Retinal pigment epithelial cell (primary cell): ENCODE results near the gene FUT4.

Experiments used
- DNase-seq: peaks from one replicate; pipeline ENCODE4 v3.0.0-alpha.2; 2010; ENCODE audit warnings: low read depth
- H3K4me3 ChIP-seq: 2 replicates; pipeline ENCODE4 v1.5.1; 2011; ENCODE audit warnings: mild to moderate bottlenecking, low read length, control low read depth, moderate library complexity
- CTCF ChIP-seq: conservative IDR thresholded peaks from 2 replicates; pipeline ENCODE4 v1.5.1; 2011; ENCODE audit warnings: low read depth, low read length, control low read depth, inconsistent platforms

FUT4 gene

GRCh38 chr11:94586978-94587377, 43.3 kb downstream of the FUT4 start:
- no peak for DNase-seq
- TF ChIP-seq CTCF, result no peak
- H3K4me3 ChIP-seq, result no peak overlapping the region

- H3K4me3 ChIP-seq, result no peak overlapping the region
- no peak for DNase-seq
- TF ChIP-seq CTCF, result no peak
Observed at GRCh38 chr11:94588366-94588942, 44.7 kb downstream of the FUT4 start.

DNA sequence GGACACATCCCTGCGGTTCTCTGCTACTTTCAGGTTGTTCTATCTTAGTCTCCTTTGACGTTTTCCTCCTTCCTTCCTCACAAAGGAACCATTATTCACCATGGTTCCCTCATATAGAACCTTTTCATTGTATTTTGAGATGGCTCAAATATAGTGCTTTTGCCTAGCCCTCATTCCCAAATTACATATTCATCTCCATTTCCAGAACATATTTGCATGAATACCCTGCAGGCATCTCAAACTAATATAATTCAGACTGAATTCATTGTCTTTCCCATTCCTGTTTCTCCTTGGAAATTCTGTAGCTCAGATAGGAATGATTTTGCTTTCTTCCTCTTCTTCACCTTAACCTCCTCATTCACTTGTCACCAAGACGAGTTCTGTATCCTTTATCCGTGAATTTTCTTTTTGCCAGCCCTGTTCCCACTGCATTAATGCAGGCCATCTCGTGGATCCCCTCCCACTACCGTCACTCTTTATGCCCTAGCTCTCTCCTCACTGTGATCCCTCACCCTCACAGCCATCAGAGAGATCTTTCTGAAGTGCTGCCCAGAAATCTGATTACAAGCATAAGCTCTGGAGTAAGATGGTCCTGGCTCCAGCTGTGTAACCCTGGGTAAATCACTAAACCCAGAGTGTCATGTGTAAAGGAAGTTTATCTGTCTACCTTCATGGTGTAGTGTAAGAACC, 46.8 kb downstream of the FUT4 start:
- no peak for DNase-seq
- no peak overlapping the region for H3K4me3 ChIP-seq
- TF ChIP-seq CTCF, result no peak

DNA sequence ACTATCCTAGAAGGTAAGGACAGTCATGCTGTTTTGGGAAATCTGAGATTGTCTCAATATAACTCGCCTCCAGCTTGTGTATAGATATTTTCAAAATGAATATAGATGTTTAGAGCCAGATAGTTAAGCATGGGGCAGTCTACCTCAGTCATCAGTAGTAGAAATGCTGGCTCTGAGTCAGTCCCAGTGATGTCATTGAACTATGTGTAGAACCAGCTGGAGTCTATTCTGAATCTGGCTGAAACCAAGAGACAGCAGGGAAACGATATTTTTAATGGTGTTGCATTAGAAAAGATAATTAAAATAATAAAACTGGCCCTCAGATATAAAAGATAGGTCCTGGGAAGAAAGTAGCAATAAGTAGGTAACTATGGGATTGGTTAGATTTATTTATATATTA, 49.3 kb downstream of the FUT4 start:
- TF ChIP-seq CTCF, result no peak
- DNase-seq, result no peak
- no peak overlapping the region for H3K4me3 ChIP-seq

DNA sequence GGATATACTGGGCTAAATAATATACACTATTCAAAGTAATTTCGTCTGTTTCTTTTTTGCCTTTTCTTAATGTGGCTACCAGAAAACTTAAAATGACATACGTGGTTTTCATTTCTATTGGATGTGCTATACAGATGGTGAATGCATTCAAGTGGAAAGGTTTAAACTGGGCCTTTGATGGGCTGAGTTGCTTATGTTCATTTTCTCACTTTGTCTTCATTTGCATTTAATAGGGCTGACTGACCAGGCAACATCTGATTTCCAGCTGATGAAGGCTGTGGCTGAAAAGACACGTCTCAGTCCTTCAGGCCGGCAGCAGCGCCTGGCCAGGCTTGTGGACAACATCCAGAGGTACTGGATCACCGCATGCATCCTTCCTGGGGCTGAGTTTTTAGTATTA, 51.4 kb downstream of the FUT4 start:
- DNase-seq, result no peak
- no peak overlapping the region for H3K4me3 ChIP-seq
- no peak for TF ChIP-seq CTCF

DNA sequence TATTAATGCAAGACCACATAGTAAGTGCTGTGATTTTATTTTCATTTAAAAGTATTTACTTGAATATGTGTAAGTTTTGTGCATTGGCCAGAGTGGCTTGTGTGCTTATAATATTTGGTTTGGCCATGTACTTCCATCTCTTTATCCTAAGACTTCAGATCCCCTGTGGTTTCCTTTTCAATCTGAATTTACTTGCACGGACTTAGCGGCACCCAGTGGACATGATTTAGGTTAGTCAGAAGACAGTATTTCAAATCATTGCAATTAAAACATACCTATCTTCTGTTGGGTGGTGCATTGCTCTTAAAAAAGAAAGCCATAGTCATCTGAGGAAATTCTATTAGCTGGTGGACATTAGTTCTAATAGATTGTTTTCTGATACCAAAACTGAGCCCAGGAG, 54.2 kb downstream of the FUT4 start:
- no peak overlapping the region for H3K4me3 ChIP-seq
- DNase-seq, result no peak
- no peak for TF ChIP-seq CTCF
